Endothelial cell of umbilical vein (primary cell): ENCODE measurements around the gene SNX10. TPM values are rescaled to one million over a fixed set of nuclear protein-coding genes. Genes with fewer than 3 reads are reported as not detected.

ENCODE experiments used
- BruUV-seq: library from RNA; stranded (reverse); fragments of 400-500 nt; replicated peaks from 2 replicates; lab custom pipeline; 2021; lab: Mats Ljungman, UMichigan
- CTCF ChIA-PET: fragments of 300-600, 350-600 bp; sonication (Branson Sonifier 250); formaldehyde crosslinking; loops from one replicate; lab custom pipeline; 2021; ENCODE audit warnings: antibody characterized with exemption, inconsistent platforms; lab: Charles Lee
- POLR2A ChIA-PET: fragments of 300-600, 350-600 bp; sonication (Branson Sonifier 250); formaldehyde crosslinking; loops from one replicate; lab custom pipeline; 2021; ENCODE audit warnings: antibody characterized with exemption, inconsistent platforms; lab: Charles Lee
- DNase-seq: peaks from one replicate; pipeline ENCODE4 v3.0.0-alpha.2; 2011; ENCODE audit warnings: low read depth, low spot score
- FAIRE-seq: peaks from 2 replicates; lab custom pipeline; 2011; peaks lifted over from hg19 to GRCh38; lab: Jason Lieb, UNC
- H2AFZ ChIP-seq: 2 replicates; pipeline ENCODE4 v1.6.0; 2012; ENCODE audit warnings: low read depth, low read length, control low read depth, inconsistent platforms
- H3K27ac ChIP-seq: 2 replicates; pipeline ENCODE4 v1.5.1; 2011; ENCODE audit warnings: low read depth, mild to moderate bottlenecking, control low read depth, low read length, moderate library complexity; ENCODE audit not compliant: insufficient read depth
- H3K27me3 ChIP-seq, 2 experiments: 2 replicates each; pipeline versions ENCODE4 v1.6.0 to v1.6.1; 2011; ENCODE audit warnings: low read length in 2 of 2, mixed read lengths in 1 of 2; ENCODE audit not compliant: control insufficient read depth in 2 of 2, insufficient read depth in 2 of 2
- H3K36me3 ChIP-seq, 2 experiments: 2 replicates in 1 of 2; 3 replicates in 1 of 2; pipeline ENCODE4 v1.5.1; 2011; ENCODE audit warnings: low read length in 2 of 2, mild to moderate bottlenecking in 1 of 2, moderate library complexity in 1 of 2; ENCODE audit not compliant: control insufficient read depth in 2 of 2, insufficient read depth in 2 of 2; ENCODE audit errors: extremely low read depth in 1 of 2
- H3K4me1 ChIP-seq: 3 replicates; pipeline ENCODE4 v1.5.1; 2011; ENCODE audit warnings: mild to moderate bottlenecking, low read length; ENCODE audit not compliant: control insufficient read depth, insufficient read depth; ENCODE audit errors: extremely low read depth
- H3K4me2 ChIP-seq: 2 replicates; pipeline ENCODE4 v1.6.1; 2011; ENCODE audit warnings: low read length, control low read depth, mixed read lengths; ENCODE audit not compliant: insufficient read depth
- H3K4me3 ChIP-seq, 3 experiments: fragments of 200-600 bp in 1 of 3; sonication (generic), shearing (Covaris generic) in 1 of 3; replicated peaks in 1 of 3; 2 replicates each; pipeline ENCODE4 v1.5.1; 2011 to 2016; ENCODE audit warnings: control low read depth in 3 of 3, low read length in 3 of 3, mild to moderate bottlenecking in 2 of 3, inconsistent platforms in 1 of 3, low read depth in 1 of 3, moderate library complexity in 1 of 3; ENCODE audit not compliant: insufficient read depth in 1 of 3
- H3K79me2 ChIP-seq: 2 replicates; pipeline ENCODE4 v1.6.0; 2012; ENCODE audit warnings: low read length, inconsistent platforms; ENCODE audit not compliant: control insufficient read depth, insufficient read depth
- H3K9ac ChIP-seq: replicated peaks from 2 replicates; pipeline ENCODE3; 2011; ENCODE audit warnings: low read length, control low read depth; ENCODE audit not compliant: insufficient read depth; ENCODE audit errors: extremely low read depth
- H3K9me1 ChIP-seq: replicated peaks from 3 replicates; pipeline ENCODE4 v1.6.0; 2011; ENCODE audit warnings: mild to moderate bottlenecking, low read length; ENCODE audit not compliant: control insufficient read depth, insufficient read depth; ENCODE audit errors: extremely low read depth
- H3K9me3 ChIP-seq: replicated peaks from 2 replicates; pipeline ENCODE4 v1.5.1; 2012; ENCODE audit warnings: low read length, inconsistent platforms; ENCODE audit not compliant: control insufficient read depth, insufficient read depth
- H4K20me1 ChIP-seq: replicated peaks from 2 replicates; pipeline ENCODE3; 2011; ENCODE audit warnings: mild to moderate bottlenecking, low read length; ENCODE audit not compliant: control insufficient read depth, insufficient read depth; ENCODE audit errors: extremely low read depth
- CTCF ChIP-seq, 2 donors: IDR thresholded peaks; 1 replicate in 1 of 2; 2 replicates in 1 of 2; pipeline ENCODE4 v1.5.1; 2011; ENCODE audit warnings: low read length in 2 of 2, mild to moderate bottlenecking in 2 of 2, moderate library complexity in 2 of 2, control low read depth in 1 of 2, inconsistent platforms in 1 of 2, low read depth in 1 of 2; ENCODE audit not compliant: insufficient read depth in 1 of 2; ENCODE audit errors: extremely low read depth in 1 of 2
- EZH2 ChIP-seq: IDR thresholded peaks from 2 replicates; pipeline ENCODE4 v1.6.1; 2012; ENCODE audit warnings: borderline replicate concordance, low read depth, mild to moderate bottlenecking, moderate library complexity, low read length, inconsistent platforms; ENCODE audit not compliant: severe bottlenecking
- FOS ChIP-seq: IDR thresholded peaks from 2 replicates; pipeline ENCODE4 v1.6.1; 2011; ENCODE audit warnings: mild to moderate bottlenecking, low read length, moderate library complexity, borderline replicate concordance; ENCODE audit not compliant: insufficient read depth
- GATA2 ChIP-seq: IDR thresholded peaks from 2 replicates; pipeline ENCODE4 v1.7.0; 2011; ENCODE audit warnings: low read depth, mild to moderate bottlenecking, moderate library complexity, mixed read lengths, low read length; ENCODE audit not compliant: insufficient read length, insufficient read depth
- POLR2AphosphoS5 ChIP-seq: IDR thresholded peaks from 2 replicates; pipeline ENCODE4 v1.6.1; 2012; ENCODE audit warnings: low read depth, mild to moderate bottlenecking, control low read depth, low read length, moderate library complexity; ENCODE audit not compliant: insufficient read depth
- dilution Hi-C: fragments of 300-500 bp; cut with MboI; formaldehyde crosslinking; loops from one replicate; pipeline ENCODE4 v1.15.0; 2019; ENCODE audit warnings: low sequenced_read_pairs; ENCODE audit not compliant: extremely low pct_ligation_motif_present
- intact Hi-C: fragments of 100-400 bp; cut with micrococcal nuclease; formaldehyde crosslinking; loops from one replicate; pipeline ENCODE4 v1.10.0; 2022
- polyA plus RNA-seq, 4 experiments: library from polyadenylated mRNA; depleted of rRNA in 3 of 4; stranded (reverse) in 3 of 4; unstranded in 1 of 4; fragments of >200 nt; gene quantifications; 2 replicates each; pipeline versions ENCODE4 v1.2.1 to v1.2.3, GENCODE V29; 2011 to 2012; ENCODE audit warnings: missing spikeins in 1 of 4
- total RNA-seq: library from RNA; stranded (reverse); gene quantifications from 2 replicates; pipeline ENCODE4 v1.2.3, GENCODE V29; 2021

Gene SNX10
- total and polyA plus RNA-seq, 2 donors (not counting 3 experiments of a cell fraction or from before 2014, with no cell fraction given) = 0.25 to 0.80 TPM

GRCh38 chr7:26305869-26306665 lies 14.4 kb downstream of the SNX10 start:
- TF ChIP-seq GATA2 (no peak), EZH2 (no peak), CTCF (IDR thresholded peaks at IDR 0.05; ENCODE audit: extremely low read depth in 1 of 2, insufficient read depth in 1 of 2, low read depth in 1 of 2, low read length in 2 of 2) (no peak), POLR2AphosphoS5 (no peak), FOS (no peak)
- Histone ChIP-seq H4K20me1 (no peaks in the 10 kb centered on the region), H3K9ac (no peak overlapping the region), H3K9me1 (no peaks in the 10 kb centered on the region), H3K27ac (no peak overlapping the region), H3K4me3 (no peak overlapping the region), H3K4me1 (no peaks in the 10 kb centered on the region), H2AFZ (no peak overlapping the region), H3K79me2 (no peaks in the 10 kb centered on the region), H3K9me3 (no peaks in the 10 kb centered on the region), H3K36me3 (no peaks in the 10 kb centered on the region), H3K4me2 (no peak overlapping the region), H3K27me3 (peaks cover 0 to 3% of the 10 kb centered on the region in 2 experiments)
- intact Hi-C loops (no loop called here), dilution Hi-C loops (no loop called here)
- POLR2A ChIA-PET = no interaction called here
- FAIRE-seq (no peak), DNase-seq (no peak)
- BruUV-seq = no TSS peak
- CTCF ChIA-PET = no interaction called here
